HG03175 (cell line): ENCODE data around the gene SPRYD3.
"Not testable (repeated sequence)": the region's sequence is repeated elsewhere in the genome, so short reads cannot be mapped to it uniquely, and the experiment has no call there.

Experiments used
- ATAC-seq: cut with Tn5 transposase; IDR thresholded peaks from one replicate; pipeline ENCODE4 v1.9.1; 2021; ENCODE audit warnings: mild to moderate bottlenecking, moderate library complexity; ENCODE audit not compliant: unreplicated experiment

SPRYD3 gene

DNA sequence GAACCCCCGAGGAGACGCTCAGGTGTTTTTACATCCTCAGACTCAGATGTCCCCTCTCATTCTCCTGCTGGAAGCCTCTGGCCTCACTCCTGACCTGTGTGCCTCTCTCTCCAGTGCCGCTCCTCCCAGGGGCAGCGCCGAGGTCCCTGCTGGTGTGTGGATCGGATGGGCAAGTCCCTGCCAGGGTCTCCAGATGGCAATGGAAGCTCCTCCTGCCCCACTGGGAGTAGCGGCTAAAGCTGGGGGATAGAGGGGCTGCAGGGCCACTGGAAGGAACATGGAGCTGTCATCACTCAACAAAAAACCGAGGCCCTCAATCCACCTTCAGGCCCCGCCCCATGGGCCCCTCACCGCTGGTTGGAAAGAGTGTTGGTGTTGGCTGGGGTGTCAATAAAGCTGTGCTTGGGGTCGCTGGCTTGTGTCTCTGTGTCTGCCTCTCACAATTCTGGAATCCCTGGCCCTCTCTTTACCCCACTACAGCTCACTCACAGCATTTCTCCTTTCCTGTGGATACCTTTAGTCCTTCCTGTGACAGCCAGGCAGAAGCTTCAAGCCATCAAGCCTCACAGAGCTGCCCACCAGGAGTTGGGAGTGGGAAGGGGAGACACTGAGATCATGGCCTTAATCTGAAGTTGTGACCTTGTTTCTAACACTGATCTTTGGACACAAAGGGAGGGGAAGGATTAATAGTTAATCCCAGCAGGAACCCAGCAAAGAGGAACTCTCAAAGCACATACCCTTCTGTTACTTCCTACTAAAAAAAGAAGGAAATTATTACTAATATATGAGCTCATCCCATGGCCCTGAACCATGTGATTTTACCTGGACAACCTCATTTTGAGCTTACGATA, 23.0 kb upstream of the SPRYD3 start:
- no peak for ATAC-seq

DNA sequence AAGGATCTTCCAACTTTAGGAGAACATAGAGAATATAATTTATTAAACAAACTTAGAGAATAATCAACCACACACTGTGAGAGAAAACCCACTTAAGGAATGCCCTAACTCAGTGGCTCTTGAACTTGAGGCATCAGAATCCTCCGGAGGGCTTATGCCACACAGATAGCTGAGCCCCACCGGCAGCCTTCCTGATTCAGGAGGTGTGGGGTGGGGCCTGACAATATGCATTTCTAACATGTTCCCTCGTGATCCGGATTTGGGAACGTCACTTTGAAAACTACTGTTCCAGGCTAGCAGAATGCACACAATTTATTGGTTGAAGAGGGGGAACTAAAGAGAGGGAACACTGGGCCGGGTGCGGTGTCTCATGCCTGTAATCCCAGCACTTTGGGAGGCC, 22.1 kb upstream of the SPRYD3 start:
- no peak for ATAC-seq

DNA sequence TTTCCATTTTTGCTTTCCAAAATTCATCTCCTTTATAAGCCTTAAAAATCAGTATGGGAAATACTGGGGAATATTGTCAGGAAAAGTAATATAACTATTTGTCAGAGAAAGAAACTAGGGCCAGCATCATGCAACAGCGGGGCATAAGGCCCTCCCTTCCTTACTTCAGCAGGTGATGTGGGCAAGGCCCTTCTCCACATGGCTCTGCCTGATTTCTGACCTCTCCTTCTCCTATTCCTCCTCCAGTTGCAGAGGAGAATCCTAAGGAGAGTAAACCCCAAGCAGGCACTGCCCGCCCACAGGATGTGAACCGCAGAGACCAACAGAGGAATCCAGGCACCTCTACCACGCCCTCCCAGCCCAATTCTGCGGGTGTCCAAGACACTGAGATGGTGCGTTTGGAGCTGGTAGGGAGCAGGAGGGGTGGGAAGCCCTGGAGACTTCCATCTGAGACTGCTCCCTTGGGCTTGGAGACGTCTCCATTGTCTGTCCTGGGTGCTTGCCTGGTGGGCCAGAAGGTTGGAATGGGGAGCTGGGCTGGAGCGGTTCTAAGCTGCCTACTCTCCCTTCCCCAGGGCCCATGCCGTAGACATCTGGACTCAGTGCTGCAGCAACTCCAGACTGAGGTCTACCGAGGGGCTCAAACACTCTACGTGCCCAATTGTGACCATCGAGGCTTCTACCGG, 21.4 kb upstream of the SPRYD3 start:
- no peak for ATAC-seq

DNA sequence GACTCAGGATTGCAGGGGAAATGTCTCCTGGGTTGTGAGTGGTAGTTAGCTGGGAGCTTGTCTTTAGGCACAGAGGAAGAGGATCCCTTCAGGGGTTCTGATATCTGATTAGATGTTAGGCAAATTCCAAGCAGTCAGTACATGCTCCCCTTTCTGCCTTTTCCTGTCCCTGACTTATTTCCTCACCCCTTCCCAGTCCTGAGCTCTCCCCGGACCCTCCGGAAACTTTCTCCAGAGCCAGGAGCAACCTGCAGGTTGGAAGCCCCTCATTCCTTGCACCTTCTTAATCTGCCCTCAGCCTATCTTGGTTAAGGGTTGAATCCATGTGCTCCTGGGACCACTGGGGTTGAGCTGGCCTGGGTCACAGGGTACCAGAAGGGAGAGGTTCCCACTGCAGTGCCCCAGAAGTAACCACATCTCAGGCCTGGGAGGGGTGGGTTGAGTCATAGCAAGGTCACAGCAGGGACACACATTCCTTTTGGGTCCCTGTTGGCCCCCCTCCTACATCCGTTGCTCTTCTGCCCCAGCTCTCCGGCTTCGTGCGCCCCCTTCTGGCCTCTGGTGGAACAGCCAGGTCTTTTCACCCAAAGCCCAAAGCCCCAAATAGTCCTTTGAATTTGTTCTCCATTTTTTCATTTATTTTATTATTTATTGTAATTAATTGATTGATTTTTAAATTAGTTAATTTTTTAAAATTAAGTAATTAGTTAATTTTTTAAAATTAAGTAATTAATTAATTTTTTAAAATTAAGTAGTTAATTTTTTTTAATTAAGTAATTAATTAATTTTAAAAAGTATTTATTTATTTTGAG, 20.1 kb upstream of the SPRYD3 start:
- no peak for ATAC-seq

DNA sequence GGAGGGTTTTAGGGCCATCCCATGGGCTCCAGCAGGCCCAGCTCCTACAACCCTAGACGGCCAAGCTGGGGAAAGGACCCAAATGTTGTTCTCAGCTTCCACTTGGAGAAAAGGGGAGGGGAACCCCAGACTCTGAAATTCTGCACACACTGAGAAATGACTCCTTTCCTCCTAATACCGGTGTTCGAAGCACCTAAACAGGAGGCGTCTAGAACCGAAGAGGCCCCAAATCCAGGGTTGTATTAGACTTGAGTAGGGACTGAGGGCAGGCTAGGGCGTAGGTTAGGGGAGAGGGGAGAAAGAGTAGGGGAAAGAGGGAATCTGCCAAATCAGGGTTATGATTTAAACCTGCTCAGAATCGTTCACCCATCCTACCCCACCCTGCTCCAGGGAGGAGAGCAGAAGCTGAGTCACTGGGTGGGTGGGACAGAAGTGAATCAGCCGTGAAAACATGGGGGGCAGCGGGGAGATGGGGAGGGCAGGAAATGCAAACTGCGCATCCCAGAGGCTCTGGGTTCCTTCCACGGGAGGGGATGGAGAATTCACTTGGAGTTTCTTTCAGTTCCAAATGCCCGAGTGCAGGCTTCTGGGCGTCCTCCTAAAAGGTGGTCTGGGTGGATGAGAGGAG, 19.3 kb upstream of the SPRYD3 start:
- no peak for ATAC-seq

DNA sequence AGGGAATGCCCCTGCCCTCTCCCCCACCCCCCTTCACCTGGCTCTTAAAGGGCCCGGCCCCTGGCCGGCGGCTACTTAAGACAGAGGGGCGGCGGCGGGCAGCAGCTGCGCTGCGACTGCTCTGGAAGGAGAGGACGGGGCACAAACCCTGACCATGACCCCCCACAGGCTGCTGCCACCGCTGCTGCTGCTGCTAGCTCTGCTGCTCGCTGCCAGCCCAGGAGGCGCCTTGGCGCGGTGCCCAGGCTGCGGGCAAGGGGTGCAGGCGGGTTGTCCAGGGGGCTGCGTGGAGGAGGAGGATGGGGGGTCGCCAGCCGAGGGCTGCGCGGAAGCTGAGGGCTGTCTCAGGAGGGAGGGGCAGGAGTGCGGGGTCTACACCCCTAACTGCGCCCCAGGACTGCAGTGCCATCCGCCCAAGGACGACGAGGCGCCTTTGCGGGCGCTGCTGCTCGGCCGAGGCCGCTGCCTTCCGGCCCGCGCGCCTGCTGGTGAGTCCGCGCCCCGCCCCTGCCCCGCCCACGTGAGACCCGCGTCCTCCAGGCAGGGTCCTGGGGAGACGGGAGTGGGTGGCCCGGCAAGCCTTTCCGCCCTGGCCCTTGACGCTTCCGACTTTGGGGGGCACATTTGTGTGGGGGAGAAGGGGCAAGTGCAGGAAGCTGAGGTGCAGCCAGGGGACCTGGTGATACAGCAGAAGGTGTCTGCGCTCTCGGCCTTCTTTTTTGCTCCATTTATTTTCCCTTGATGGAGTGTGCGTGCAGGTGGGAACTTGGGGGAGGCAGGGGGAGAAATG, 18.6 kb upstream of the SPRYD3 start, which contains the start of gene IGFBP6:
Gene IGFBP6 (plus strand): TSS at position 104 of the 790 bp plus-strand sequence. CDS start 51 bp downstream, at position 155.
- peak; percentile 54 for ATAC-seq

DNA sequence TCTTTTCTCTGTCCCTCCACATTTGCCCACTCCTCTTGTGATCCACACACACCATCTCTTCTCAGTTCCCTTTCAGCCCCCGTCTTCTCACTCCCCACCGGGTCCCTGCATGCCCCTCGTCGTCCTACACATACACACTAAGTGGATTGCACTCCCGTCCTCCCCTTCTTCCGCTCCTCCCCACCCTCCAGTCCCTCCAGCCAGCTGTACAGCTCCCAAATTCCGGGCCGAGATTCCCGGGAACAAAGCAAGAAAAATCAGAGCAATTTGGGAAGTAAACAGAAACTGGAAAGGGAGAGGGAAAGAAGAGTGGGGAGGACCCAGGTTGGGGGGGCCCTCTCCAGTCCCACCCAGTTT, 18.0 kb upstream of the SPRYD3 start:
- no peak for ATAC-seq

DNA sequence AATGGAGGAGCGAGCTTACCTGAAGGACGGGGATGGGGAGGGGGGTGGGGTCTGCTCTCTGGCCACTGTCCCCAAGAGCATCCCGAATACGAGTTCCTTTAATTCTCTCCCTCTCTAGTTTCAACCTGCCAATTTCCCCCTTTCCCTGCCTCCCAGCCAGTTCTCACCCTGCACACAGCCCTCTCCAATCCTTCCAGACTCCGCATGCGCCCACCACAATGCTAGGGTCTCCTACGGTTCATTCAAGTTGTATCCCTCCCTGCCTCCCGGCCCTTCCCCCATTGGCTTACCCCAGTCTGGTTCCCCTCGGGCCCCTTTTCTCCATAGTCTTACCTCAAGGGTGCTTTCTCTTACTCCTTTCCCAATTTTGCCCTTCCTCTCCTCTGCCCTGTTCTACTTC, 17.6 kb upstream of the SPRYD3 start:
- ATAC-seq, result no peak

DNA sequence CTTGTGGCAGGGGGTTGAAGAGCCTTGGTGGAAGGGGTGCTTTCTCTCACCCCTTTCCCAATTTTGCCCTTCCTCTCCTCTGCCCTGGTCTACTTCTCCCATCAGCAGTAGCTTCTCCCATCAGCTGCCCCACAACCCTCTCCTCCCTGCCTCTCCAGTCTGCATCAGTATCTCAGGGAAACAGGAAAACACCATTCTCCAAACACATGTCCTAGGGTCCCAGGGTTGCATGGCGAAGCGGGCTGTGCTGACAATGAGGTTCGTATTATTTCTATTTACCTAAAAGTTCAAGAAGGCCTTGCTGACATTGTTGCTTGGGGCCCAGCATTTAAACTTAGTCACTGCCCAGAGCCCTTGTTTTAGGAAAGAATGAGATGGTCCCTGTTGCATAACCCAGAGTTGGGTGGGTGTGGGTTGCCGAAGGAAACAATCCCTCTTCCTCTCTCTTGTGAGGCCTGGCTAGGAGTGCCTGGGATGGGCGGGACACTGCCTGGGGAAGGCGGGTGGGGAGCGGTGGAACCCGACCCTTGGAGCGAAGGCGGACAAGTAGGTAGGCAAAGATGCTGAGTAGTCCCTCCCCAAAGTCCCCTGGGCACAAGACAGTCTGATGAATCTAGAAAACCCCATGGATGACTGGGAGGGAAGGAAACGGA, 17.0 kb upstream of the SPRYD3 start:
- no peak for ATAC-seq

DNA sequence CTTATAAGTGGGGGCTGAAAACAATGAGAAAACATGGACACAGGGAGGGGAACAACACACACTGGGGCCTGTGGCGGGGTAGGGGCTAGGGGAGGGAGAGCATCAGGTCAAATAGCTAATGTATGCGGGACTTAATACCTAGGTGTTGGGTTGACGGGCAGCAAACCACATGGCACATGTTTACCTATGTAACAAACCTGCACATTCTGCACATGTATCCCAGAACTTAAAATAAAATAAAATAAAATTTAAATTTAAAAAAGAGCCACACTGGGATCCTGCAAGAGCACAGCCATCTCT, 16.4 kb upstream of the SPRYD3 start:
- not testable (repeated sequence) for ATAC-seq

DNA sequence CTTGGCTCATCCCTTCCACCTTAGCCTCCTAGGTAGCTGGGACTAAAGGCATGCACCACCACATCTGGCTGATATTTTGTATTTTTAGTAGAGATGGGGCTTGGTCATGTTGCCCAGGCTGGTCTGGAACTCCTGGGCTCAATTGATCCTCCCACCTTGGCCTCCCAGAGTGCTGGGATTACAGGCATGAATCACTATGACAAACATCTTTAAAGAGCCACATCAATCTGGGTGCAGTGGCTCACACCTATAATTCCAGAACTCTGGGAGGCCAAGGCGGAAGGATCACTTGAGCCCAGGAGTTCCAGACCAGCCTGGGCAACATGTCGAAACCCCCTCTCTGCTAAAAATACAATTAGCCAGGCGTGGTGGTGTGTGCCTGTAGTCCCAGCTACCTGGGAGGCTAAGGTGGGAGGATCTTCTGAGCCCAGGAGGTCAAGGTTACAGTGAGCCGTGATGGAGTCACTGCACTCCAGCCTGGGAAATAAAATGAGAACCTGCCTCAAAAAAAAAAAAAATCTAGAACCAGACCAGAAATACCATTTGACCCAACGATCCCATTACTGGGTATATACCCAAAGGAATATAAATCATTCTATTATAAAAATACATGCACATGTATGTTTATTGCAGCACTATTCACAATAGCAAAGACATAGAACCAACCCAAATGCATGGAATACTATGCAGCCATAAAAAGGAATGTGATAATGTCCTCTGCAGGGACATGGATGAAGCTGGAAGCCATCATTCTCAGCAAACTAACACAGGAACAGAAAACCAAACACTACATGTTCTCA, 15.8 kb upstream of the SPRYD3 start:
- ATAC-seq, result not testable (repeated sequence)

DNA sequence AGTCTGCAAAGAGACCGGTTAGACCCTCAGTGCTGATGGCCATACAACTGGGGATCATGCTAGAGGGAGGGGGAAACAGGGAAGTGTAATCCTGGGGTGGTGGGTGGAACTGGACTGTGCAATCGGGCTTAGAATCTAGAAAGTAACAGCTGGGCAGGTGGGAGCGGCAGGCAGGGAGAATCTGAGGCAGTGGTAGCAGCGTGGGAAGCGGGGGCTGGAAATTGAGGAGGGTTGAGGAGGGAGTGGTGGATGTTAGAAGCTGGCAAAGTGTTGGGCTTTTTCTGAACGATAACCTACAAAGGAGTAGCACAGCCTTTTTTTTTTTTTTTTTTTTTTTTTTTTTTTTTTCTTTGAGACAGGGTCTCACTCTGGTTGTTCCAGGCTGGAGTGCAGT, 15.2 kb upstream of the SPRYD3 start:
- ATAC-seq, result no peak

DNA sequence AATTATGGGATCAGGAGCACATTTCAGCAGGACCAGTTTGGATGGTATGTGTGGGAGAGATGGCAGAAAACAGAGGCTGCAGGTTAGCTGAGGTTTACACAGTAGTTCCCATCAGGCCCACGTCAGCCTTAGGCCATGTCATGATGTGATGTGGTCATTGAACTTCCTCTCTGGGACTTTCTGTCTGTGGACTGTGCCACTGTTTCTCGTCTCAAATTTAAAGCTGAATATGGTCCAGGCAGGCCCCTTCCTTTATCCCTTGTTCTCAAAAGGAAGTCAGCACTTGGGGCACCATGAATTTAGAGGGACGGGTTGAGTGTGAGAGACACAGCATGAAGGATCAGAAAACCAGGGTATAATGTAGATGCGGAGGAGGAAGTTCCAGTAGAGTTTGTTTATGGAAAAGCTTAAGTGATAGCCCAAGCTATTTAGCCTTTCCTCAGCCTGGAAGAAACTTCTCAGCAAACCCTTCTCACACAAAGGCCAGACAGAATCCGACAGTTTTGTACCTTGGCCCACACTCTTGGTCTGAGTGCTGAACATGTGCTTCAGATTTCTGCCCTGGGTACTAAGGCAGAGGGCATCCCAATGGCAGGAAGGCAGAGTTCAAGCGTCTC, 14.7 kb upstream of the SPRYD3 start:
- no peak for ATAC-seq

DNA sequence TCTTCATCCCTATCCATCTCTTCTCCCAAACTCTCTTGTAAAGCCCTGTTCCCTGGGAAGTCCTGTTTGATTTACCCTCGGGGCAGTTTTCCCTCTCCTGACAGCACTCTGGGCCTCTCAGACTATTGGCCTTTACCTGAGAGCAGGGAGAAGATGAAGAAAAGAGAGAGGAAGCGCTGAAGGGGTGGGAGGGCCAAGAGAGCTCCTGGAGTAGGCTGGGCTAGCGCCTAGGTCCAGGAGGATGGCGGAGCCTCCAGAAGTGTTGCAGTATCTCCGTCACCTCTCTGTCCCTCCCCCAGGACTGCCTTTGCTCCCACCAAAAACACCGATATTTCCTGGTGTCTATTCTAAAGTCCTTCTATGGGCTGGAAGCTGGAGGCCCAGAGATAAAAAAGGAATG, 12.6 kb upstream of the SPRYD3 start:
- ATAC-seq, result no peak

DNA sequence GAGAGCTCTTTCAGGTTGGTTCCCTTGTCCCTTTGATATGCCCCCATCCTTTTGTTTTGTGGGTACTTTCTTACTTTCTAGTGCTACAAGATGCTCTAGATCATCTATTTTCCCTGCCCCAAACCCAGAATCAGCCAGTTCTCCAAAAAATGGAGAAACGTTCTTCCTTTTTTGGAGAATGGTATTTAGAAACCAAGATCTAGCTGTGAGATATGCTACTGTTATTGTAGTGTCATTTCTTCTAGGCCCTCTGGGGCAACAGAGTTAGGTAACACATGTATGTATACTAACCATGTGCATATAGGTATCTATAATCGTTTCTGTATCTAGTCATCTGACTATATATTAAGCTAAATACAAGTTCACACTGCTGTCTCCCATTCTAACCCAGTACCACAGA, 11.4 kb upstream of the SPRYD3 start:
- no peak for ATAC-seq

DNA sequence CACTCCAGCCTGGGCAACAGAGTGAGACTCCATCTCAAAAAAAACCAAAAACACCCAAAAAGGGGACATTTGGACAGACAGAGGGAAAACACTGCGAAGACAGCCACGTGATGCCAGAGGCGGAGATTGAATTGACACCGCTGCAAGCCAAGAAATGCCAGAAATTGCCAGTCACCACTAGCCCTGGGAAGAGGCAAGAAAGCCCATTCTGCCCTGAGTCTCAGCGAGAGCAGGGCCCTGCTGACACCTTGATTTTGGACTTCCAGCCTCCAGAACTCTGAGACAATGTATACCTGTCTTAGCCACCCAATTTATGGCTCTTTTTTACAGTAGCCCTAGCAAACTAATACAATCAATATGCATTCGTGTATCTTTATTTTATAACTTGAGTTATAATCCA, 10.9 kb upstream of the SPRYD3 start:
- no peak for ATAC-seq

DNA sequence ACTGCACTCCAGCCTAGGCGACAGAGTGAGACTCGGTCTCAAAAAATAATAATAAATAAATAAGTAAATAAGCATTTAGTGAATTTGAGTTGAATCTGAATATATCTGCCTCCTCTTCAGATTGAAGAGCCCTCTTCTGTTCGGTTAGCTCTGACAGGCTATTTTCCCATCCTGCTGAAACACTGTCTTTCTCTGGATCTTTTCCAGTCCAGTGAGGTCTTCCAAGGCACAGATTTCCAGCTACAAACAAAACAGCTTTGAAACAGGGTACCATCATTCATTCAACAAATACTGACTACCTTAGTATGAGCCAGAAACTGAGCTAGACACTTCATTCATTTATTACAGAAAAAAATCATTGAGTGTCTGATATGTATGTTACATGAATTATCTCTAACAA, 7.2 kb upstream of the SPRYD3 start:
- ATAC-seq, result no peak

DNA sequence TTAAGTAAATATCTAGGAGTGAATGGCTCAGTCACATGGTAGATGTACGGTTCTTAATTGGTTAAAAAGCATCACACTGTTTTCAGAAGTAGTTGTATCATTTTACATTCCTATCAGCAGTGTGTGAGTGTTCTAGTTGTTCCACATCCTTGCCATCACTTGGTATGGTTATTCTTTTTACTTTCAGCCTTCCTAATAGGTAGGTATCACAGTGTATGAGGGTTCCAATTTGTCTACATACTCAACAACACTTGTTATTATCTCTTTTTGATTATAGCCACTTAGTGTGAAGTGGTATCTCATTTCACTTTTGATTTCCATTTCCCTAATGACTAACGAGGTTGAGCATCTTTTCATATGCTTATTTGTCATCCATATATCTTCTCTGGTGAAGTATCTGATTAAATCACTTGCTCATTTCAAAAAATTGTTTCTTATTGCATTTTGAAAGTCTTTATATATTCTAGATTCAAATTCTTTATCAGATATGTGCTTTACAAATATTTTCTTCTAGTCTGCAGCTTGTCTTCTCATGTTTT, 3.5 kb upstream of the SPRYD3 start:
- no peak for ATAC-seq
